Fibroblast of villous mesenchyme (primary cell): ENCODE data around the gene SSBP3. TPM values are rescaled to one million over a fixed set of nuclear protein-coding genes. Genes with fewer than 3 reads are reported as not detected.

Experiments
- DNase-seq: peaks from one replicate; pipeline ENCODE4 v3.0.0-alpha.2; 2010; ENCODE audit warnings: low read depth
- H3K4me3 ChIP-seq: 2 replicates; pipeline ENCODE4 v1.5.1; 2011; ENCODE audit warnings: low read depth, mild to moderate bottlenecking, low read length
- total RNA-seq: library from RNA; depleted of rRNA; stranded (reverse); fragments of >200 nt; gene quantifications from 2 replicates; pipeline ENCODE4 v1.2.3, GENCODE V29; 2012
- TF ChIP-seq, protein P1 (sequence below): IDR thresholded peaks from 2 replicates; pipeline ENCODE4 v1.5.1; 2012; ENCODE audit warnings: low read depth, mild to moderate bottlenecking, low read length; ENCODE audit not compliant: insufficient read depth

The SSBP3 gene
- total RNA-seq, 1 donor: 15.1 TPM

DNA sequence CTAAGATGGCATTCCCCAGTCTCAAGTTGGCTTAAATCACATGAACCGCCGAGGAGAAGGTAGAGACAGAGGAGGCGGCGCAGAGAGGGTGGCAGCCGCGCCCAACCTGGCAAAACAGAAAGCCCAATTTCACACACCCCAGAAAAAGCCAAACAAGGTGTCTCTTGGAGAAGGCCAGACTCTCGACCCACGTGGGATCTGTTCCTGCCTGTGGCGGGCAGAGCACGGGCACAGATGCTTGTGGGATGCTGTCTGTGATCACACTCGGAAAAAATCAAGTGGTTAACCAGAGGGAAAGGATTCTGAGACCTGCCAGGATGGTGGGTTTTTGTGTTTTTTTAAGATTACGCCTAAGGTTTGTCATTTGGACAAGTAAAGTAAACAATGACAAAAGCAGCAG is 125.5 kb downstream of the SSBP3 start:
- TF ChIP-seq, protein P1, sequence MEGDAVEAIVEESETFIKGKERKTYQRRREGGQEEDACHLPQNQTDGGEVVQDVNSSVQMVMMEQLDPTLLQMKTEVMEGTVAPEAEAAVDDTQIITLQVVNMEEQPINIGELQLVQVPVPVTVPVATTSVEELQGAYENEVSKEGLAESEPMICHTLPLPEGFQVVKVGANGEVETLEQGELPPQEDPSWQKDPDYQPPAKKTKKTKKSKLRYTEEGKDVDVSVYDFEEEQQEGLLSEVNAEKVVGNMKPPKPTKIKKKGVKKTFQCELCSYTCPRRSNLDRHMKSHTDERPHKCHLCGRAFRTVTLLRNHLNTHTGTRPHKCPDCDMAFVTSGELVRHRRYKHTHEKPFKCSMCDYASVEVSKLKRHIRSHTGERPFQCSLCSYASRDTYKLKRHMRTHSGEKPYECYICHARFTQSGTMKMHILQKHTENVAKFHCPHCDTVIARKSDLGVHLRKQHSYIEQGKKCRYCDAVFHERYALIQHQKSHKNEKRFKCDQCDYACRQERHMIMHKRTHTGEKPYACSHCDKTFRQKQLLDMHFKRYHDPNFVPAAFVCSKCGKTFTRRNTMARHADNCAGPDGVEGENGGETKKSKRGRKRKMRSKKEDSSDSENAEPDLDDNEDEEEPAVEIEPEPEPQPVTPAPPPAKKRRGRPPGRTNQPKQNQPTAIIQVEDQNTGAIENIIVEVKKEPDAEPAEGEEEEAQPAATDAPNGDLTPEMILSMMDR: no peak
- DNase-seq: no peak
- H3K4me3 ChIP-seq: no peak overlapping the region

DNA sequence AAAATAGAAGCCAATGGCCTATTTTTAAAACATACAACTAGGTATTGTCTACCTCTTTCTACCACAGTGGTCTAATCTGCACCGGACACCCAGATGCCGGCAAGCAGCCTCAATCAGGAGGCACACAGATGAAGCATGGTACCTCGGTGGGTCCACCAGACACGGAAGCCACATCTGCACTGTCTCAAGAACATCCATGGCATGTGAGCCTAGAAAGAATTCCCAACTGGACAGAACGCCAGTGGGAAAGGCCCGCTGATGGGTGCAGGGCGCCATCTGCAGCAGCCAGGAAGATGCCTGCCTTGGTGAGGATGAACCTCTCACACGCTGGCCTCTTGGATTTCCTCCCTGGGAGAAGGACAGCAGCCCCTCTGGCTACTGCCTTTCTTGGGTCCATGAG is 126.7 kb downstream of the SSBP3 start:
- DNase-seq: no peak
- TF ChIP-seq, protein P1: no peak
- no peak overlapping the region for H3K4me3 ChIP-seq

DNA sequence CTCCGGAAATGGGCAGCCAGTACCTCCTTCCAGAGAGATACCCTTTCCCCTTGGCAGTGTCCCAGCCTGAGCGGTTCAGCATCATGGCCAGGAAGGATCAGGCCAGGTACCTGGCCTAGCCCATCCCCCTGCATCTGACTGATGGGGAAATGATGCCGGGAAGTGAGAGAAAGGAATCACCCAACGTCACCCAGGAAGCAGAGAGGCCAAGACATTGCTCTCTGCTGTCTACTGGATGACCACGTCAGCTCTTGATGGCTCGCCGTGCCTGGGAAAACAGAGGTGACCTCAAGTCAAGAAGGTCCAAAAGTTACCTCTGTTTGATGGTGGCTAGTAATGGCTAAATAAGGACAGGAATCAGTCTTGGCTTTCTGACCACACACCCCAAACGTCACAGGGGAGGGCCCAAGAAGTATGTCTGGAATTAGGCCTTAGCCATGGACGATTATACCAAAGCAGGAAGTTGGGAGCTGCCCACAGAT is 127.2 kb downstream of the SSBP3 start:
- peak; percentile 76 for DNase-seq
- H3K4me3 ChIP-seq: no peak overlapping the region
- TF ChIP-seq, protein P1: no peak

DNA sequence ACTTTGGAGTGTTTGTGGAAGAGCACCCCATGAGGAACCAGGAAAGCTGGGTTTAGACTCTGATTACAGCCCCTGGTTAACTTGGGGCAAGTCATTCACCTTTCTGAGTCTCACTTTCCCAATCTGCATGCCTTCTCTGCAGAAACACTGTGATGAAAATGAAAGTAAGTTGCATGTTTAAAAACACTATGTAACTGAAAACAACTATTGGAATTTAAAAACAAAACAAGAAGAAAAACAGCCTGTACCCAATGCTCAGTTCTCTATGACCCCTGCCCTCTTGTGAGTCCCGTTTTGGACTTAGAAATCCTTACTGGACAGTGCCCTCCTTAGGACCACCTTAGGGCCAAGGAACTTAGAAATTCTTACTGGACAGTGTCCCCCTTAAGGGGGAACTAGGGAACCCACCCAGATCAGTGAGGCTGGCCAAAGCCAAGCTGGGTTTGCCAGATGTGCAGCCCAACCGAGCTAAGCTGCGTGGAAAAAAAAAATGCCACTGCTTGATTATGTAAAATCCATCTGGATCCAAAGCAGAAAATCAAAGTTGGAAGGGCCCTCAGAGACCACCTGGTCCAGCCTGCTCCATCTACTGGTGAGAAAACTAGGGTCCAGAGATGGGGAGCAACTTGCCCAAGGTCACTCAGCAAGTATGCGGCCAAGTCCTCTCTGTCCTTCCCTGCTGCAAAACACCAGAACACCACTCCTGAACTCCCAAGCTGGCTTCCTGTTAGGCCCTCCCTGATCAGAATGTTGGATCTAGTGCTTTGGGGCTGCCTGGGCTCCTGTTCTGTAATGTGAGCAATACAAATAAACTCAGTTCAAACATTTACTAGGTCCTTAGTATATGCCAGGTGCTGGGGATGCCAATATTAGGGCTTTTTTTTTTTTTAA is 128.5 kb downstream of the SSBP3 start:
- no peak overlapping the region for H3K4me3 ChIP-seq
- TF ChIP-seq, protein P1: no peak
- DNase-seq: peak; percentile 79

DNA sequence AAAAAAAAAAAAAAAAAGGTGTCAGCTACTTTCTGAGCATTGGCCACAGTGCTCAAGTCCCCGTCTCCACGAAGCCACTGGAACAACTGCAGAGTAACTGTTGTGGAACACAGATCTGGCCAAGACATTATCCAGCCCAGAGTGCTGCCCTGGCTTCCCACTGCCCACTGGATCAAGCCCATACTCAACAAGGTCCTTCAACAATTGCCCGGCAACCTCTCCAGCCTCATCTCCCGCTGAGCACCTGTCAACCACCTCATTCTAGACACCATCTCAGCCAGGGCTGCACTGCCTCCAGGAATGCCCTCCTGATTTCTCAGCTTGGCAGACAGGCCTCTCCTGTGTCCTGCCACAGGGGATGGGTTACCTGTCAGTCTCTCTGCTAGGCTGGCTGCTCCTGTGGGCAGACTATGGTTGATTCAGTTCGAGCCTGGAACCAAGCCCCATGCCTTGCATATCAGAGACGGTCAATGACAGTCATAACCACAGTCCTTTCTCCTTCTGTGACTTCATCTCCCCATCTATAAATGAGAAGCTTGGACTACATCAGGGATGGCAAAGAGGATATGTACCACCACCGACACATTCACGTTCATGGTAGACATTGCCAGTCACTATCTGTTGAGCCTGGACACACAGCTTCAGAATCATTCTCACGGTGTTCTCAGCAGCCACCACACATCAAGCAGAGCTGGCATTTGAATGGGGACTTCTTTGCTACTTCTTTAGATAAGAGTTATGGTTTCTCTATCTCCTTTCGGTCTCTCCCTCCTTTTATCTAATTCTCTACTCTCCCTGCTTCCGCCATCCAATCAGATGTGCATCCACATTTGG is 129.4 kb downstream of the SSBP3 start:
- no peak overlapping the region for H3K4me3 ChIP-seq
- no peak for DNase-seq
- TF ChIP-seq, protein P1: no peak

DNA sequence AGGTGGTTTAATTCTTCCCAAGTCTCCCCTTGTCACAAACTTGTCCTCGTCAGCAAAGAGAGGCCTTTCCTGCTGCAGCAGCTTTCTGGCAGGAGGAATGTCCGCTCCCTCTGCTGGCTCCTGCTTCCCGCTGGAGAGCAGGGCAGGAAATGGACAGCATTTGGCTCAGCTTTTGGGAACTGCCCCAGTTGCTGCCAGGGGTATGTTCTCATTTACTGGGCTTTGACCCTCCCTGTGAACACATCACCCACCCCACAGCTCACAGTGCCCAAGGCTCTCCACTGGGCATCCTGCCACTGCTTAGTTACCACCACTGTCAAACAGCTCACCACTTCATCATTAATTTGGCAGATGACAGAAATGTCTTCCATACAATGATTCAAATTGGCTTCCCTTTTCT is 130.8 kb downstream of the SSBP3 start:
- H3K4me3 ChIP-seq: no peak overlapping the region
- TF ChIP-seq, protein P1: peak; percentile 25
- peak; percentile 29 for DNase-seq
